Thyroid gland (tissue), 4 donors: ENCODE data around the gene PLXNA4. TPM values are rescaled to one million over a fixed set of nuclear protein-coding genes. Genes with fewer than 3 reads are reported as not detected.

Source experiments
- DNase-seq, 2 donors: peaks; one replicate each; pipeline ENCODE4 v3.0.0-alpha.2; 2019
- H3K27ac ChIP-seq, 3 donors: fragments of 200-600 bp; sonication (generic); 1 replicate in 2 of 3; 2 replicates in 1 of 3; pipeline ENCODE4 v1.5.1; 2016 to 2019; ENCODE audit warnings: mild to moderate bottlenecking in 1 of 3, moderate library complexity in 1 of 3
- H3K27me3 ChIP-seq: fragments of 200-600 bp; sonication (generic); one replicate; pipeline ENCODE4 v1.5.1; 2019
- H3K36me3 ChIP-seq, 2 donors: fragments of 200-600 bp; sonication (generic); one replicate each; pipeline ENCODE4 v1.5.1; 2016 to 2019
- H3K4me1 ChIP-seq, 2 donors: fragments of 200-600 bp; sonication (generic); one replicate each; pipeline ENCODE4 v1.5.1; 2017 to 2019
- H3K4me3 ChIP-seq, 3 donors: fragments of 200-600 bp; sonication (generic); replicated peaks in 1 of 3; 1 replicate in 2 of 3; 2 replicates in 1 of 3; pipeline ENCODE4 v1.5.1; 2016; ENCODE audit warnings: mild to moderate bottlenecking in 1 of 3
- H3K9me3 ChIP-seq: fragments of 200-600 bp; sonication (generic); one replicate; pipeline ENCODE4 v1.5.1; 2017
- CTCF ChIP-seq, 6 experiments: fragments of 200-600 bp in 3 of 6; fragments of 450-650 bp in 3 of 6; sonication (generic) in 3 of 6; IDR thresholded peaks; one replicate each; pipeline ENCODE4 v1.5.1; 2016 to 2019; ENCODE audit warnings: antibody characterized with exemption in 6 of 6, mild to moderate bottlenecking in 2 of 6, inconsistent platforms in 1 of 6, moderate library complexity in 1 of 6
- POLR2A ChIP-seq, 2 donors: fragments of 450-650 bp; IDR thresholded peaks; one replicate each; pipeline ENCODE4 v1.6.1; 2017; ENCODE audit warnings: antibody characterized with exemption in 2 of 2, mild to moderate bottlenecking in 2 of 2, moderate library complexity in 1 of 2
- whole genome bisulfite sequencing, 2 donors: methylation state at CpG; one replicate each; pipeline ENCODE4 v1.1.5; 2017; 5-methylcytosine and 5-hydroxymethylcytosine counted together
- intact Hi-C: fragments of 100-400 bp; cut with DNase I; formaldehyde crosslinking; loops from one replicate; pipeline ENCODE4 v1.15.1; 2023
- total RNA-seq, 4 donors: library from RNA; depleted of rRNA; stranded (reverse); fragments of >200 nt; gene quantifications; one replicate each; pipeline ENCODE4 v1.2.3, GENCODE V29; 2016

PLXNA4 gene
- total RNA-seq, 4 donors from 2014 or later = 1.3 to 8.3 (median 2.4) TPM

GRCh38 chr7:132218876-132219275, 357.4 kb downstream of the PLXNA4 start:
- no peaks in the 10 kb centered on the region for H3K9me3 ChIP-seq
- TF ChIP-seq POLR2A (IDR thresholded peaks at IDR 0.05) (no peak), CTCF (IDR thresholded peaks at IDR 0.05) (no peak)
- H3K27me3 ChIP-seq = no peaks in the 10 kb centered on the region
- no peak overlapping the region for H3K4me3 ChIP-seq
- no peaks in the 10 kb centered on the region for H3K4me1 ChIP-seq
- intact Hi-C loops = no loop called here
- no peaks in the 10 kb centered on the region for H3K36me3 ChIP-seq
- no peak for DNase-seq
- H3K27ac ChIP-seq = no peak overlapping the region
- 76% methylated on average over 4 of the region's 4 CpGs for WGBS, 2 donors

DNA sequence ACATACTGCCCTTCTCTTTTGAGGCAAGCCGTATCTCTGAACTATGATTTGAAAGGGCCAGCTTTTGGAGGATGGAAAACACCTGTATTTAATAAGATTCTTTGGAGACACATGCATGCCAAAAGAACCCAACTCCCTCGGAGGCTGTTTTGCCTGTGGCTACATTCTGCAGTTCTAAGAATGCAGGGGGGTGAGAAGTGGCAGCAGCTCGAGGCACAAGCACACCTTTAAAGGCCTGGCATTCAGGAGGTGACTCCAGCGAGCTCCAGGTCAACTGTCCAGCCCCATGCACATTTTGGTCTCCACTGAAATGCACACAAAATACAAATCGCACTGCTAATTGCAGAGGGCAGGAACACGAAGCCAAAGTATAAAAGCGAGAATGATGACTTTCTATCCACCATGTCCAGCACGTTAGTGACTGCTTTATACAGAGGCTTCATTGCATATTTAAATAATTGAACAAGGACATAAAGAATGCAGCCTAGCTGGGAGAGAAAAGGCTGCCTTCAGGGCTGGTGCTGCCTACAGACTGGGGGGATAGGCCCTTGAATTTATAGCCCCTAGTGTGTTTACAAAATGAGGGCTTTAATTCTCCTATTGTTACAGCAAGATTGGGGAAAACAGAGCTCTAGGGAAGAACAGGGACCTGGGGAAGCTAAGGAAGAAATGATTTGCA, 359.3 kb downstream of the PLXNA4 start:
- no peak for DNase-seq
- no peaks in the 10 kb centered on the region for H3K27me3 ChIP-seq
- no peak overlapping the region for H3K4me3 ChIP-seq
- 74% methylated on average over 8 of the region's 8 CpGs for WGBS, 2 donors
- intact Hi-C loops = no loop called here
- H3K27ac ChIP-seq = no peak overlapping the region
- H3K36me3 ChIP-seq = no peaks in the 10 kb centered on the region
- H3K4me1 ChIP-seq = no peaks in the 10 kb centered on the region
- H3K9me3 ChIP-seq = no peaks in the 10 kb centered on the region
- no peak for TF ChIP-seq CTCF (IDR thresholded peaks at IDR 0.05)
- TF ChIP-seq POLR2A (IDR thresholded peaks at IDR 0.05) = no peak

GRCh38 chr7:132214452-132214851, 361.8 kb downstream of the PLXNA4 start:
- Histone ChIP-seq H3K27me3 (no peaks in the 10 kb centered on the region), H3K9me3 (no peaks in the 10 kb centered on the region), H3K4me1 (no peaks in the 10 kb centered on the region), H3K4me3 (no peak overlapping the region), H3K27ac (no peak overlapping the region), H3K36me3 (no peaks in the 10 kb centered on the region)
- no peak for DNase-seq
- no peak for TF ChIP-seq CTCF (IDR thresholded peaks at IDR 0.05)
- no peak for TF ChIP-seq POLR2A (IDR thresholded peaks at IDR 0.05)
- intact Hi-C loops = no loop called here
- WGBS, 2 donors = 67 to 82% methylated on average over 6 of the region's 6 CpGs

GRCh38 chr7:132213583-132213982, 362.7 kb downstream of the PLXNA4 start:
- H3K27me3 ChIP-seq = no peaks in the 10 kb centered on the region
- no peak for DNase-seq

More at GRCh38 chr7:132213583-132213982, 362.7 kb downstream of the PLXNA4 start:
- H3K36me3 ChIP-seq = no peaks in the 10 kb centered on the region
- intact Hi-C loops = no loop called here
- no peaks in the 10 kb centered on the region for H3K9me3 ChIP-seq
- no peak overlapping the region for H3K4me3 ChIP-seq
- WGBS, 2 donors = 80% methylated on average over 5 of the region's 5 CpGs
- TF ChIP-seq CTCF (IDR thresholded peaks at IDR 0.05) (no peak), POLR2A (IDR thresholded peaks at IDR 0.05) (no peak)
- H3K4me1 ChIP-seq = no peaks in the 10 kb centered on the region
- H3K27ac ChIP-seq = no peak overlapping the region
